ENCODE measurements around the gene BUB3. TPM values are rescaled to one million over a fixed set of nuclear protein-coding genes. Genes with fewer than 3 reads are reported as not detected.

BUB3 gene
- total RNA-seq, 1 experiment from 2014 or later = 180 TPM

DNA sequence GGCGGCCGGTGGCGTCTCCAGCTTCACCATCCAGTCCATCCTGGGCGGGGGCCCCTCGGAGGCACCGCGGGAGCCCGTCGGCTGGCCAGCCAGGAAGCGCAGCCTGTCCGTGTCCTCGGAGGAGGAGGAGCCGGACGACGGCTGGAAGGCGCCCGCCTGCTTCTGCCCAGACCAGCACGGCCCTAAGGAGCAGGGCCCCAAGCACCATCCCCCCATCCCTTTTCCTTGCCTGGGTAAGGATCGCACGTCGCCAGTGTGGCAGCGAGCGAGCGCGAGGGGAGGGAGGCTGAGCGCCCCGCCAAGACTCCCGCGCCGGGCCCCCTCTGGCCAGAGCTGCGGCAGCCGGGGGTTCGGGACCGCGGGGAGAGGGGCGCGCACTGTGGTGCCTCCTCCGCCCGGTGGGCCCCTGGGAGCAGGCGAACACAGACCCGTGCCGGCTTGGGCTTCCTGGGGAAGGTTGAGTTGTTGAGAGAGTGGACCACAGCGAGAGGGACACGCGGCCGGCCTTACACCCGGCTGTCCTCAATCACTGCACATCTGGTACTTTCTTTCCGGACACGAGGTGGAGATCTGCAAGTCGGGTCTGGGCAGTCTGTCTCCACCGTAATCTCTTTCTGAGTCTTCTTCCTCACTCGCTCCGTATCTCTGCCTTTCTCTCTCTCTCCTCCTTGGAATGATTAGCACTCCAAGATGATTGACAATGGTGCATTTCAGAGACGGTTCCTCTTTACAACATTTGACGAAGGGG, 5.6 kb upstream of the BUB3 start (continued):
- TF ChIP-seq KAT7 (CRISPR knock-in tag; IDR thresholded peaks at IDR 0.05; ENCODE audit: borderline replicate concordance) (0 out of 2 replicates have a peak, but pooled peaks have one; percentile 4), ZNF121 (CRISPR knock-in tag; IDR thresholded peaks at IDR 0.05) (peak; percentile 90), ELF4 (CRISPR knock-in tag; IDR thresholded peaks at IDR 0.05; ENCODE audit: low read depth) (no peak), ETV6 (CRISPR knock-in tag; IDR thresholded peaks at IDR 0.05) (no peak), NFATC4 (CRISPR knock-in tag; IDR thresholded peaks at IDR 0.05) (no peak), FOXJ3 (CRISPR knock-in tag; IDR thresholded peaks at IDR 0.05; ENCODE audit: borderline replicate concordance) (no peak), SP1 (CRISPR knock-in tag; conservative IDR thresholded peaks at IDR 0.05) (no peak), SOX15 (CRISPR knock-in tag; IDR thresholded peaks at IDR 0.05) (no peak), RORB (CRISPR knock-in tag; IDR thresholded peaks at IDR 0.05) (no peak), EMX1 (CRISPR knock-in tag; IDR thresholded peaks at IDR 0.05) (no peak), ZNF416 (CRISPR knock-in tag; IDR thresholded peaks at IDR 0.05) (no peak), OVOL2 (CRISPR knock-in tag; IDR thresholded peaks at IDR 0.05; ENCODE audit: borderline replicate concordance) (no peak), MYBL2 (CRISPR knock-in tag; IDR thresholded peaks at IDR 0.05) (no peak), NFYB (CRISPR knock-in tag; conservative IDR thresholded peaks at IDR 0.05; ENCODE audit: low read depth) (no peak), ZNF423 (CRISPR knock-in tag; IDR thresholded peaks at IDR 0.05) (no peak), TEAD1 (CRISPR knock-in tag; IDR thresholded peaks at IDR 0.05) (no peak), FOXP1 (CRISPR knock-in tag; IDR thresholded peaks at IDR 0.05; ENCODE audit: borderline replicate concordance) (no peak)
- TF ChIP-seq, protein P1, sequence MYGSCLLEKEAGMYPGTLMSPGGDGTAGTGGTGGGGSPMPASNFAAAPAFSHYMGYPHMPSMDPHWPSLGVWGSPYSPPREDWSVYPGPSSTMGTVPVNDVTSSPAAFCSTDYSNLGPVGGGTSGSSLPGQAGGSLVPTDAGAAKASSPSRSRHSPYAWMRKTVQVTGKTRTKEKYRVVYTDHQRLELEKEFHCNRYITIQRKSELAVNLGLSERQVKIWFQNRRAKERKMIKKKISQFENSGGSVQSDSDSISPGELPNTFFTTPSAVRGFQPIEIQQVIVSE (CRISPR knock-in tag; IDR thresholded peaks at IDR 0.05; ENCODE audit: borderline replicate concordance) = no peak
- TF ChIP-seq, protein P2, sequence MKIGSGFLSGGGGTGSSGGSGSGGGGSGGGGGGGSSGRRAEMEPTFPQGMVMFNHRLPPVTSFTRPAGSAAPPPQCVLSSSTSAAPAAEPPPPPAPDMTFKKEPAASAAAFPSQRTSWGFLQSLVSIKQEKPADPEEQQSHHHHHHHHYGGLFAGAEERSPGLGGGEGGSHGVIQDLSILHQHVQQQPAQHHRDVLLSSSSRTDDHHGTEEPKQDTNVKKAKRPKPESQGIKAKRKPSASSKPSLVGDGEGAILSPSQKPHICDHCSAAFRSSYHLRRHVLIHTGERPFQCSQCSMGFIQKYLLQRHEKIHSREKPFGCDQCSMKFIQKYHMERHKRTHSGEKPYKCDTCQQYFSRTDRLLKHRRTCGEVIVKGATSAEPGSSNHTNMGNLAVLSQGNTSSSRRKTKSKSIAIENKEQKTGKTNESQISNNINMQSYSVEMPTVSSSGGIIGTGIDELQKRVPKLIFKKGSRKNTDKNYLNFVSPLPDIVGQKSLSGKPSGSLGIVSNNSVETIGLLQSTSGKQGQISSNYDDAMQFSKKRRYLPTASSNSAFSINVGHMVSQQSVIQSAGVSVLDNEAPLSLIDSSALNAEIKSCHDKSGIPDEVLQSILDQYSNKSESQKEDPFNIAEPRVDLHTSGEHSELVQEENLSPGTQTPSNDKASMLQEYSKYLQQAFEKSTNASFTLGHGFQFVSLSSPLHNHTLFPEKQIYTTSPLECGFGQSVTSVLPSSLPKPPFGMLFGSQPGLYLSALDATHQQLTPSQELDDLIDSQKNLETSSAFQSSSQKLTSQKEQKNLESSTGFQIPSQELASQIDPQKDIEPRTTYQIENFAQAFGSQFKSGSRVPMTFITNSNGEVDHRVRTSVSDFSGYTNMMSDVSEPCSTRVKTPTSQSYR (CRISPR knock-in tag; IDR thresholded peaks at IDR 0.05) = no peak
- TF ChIP-seq, protein P3, sequence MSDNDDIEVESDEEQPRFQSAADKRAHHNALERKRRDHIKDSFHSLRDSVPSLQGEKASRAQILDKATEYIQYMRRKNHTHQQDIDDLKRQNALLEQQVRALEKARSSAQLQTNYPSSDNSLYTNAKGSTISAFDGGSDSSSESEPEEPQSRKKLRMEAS (CRISPR knock-in tag; IDR thresholded peaks at IDR 0.05) = no peak
- TF ChIP-seq, protein P4, sequence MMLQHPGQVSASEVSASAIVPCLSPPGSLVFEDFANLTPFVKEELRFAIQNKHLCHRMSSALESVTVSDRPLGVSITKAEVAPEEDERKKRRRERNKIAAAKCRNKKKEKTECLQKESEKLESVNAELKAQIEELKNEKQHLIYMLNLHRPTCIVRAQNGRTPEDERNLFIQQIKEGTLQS (CRISPR knock-in tag; conservative IDR thresholded peaks at IDR 0.05) = no peak
- TF ChIP-seq, protein P5, sequence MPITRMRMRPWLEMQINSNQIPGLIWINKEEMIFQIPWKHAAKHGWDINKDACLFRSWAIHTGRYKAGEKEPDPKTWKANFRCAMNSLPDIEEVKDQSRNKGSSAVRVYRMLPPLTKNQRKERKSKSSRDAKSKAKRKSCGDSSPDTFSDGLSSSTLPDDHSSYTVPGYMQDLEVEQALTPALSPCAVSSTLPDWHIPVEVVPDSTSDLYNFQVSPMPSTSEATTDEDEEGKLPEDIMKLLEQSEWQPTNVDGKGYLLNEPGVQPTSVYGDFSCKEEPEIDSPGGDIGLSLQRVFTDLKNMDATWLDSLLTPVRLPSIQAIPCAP (CRISPR knock-in tag; IDR thresholded peaks at IDR 0.05) = no peak
- TF ChIP-seq, protein P6, sequence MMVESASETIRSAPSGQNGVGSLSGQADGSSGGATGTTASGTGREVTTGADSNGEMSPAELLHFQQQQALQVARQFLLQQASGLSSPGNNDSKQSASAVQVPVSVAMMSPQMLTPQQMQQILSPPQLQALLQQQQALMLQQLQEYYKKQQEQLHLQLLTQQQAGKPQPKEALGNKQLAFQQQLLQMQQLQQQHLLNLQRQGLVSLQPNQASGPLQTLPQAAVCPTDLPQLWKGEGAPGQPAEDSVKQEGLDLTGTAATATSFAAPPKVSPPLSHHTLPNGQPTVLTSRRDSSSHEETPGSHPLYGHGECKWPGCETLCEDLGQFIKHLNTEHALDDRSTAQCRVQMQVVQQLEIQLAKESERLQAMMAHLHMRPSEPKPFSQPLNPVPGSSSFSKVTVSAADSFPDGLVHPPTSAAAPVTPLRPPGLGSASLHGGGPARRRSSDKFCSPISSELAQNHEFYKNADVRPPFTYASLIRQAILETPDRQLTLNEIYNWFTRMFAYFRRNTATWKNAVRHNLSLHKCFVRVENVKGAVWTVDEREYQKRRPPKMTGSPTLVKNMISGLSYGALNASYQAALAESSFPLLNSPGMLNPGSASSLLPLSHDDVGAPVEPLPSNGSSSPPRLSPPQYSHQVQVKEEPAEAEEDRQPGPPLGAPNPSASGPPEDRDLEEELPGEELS (CRISPR knock-in tag; IDR thresholded peaks at IDR 0.05) = peak; percentile 15; the same call in 1 of the 2 replicates
- TF ChIP-seq, protein P7, sequence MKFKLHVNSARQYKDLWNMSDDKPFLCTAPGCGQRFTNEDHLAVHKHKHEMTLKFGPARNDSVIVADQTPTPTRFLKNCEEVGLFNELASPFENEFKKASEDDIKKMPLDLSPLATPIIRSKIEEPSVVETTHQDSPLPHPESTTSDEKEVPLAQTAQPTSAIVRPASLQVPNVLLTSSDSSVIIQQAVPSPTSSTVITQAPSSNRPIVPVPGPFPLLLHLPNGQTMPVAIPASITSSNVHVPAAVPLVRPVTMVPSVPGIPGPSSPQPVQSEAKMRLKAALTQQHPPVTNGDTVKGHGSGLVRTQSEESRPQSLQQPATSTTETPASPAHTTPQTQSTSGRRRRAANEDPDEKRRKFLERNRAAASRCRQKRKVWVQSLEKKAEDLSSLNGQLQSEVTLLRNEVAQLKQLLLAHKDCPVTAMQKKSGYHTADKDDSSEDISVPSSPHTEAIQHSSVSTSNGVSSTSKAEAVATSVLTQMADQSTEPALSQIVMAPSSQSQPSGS (CRISPR knock-in tag; IDR thresholded peaks at IDR 0.05; ENCODE audit: borderline replicate concordance, low read depth) = no peak
- TF ChIP-seq, protein P8, sequence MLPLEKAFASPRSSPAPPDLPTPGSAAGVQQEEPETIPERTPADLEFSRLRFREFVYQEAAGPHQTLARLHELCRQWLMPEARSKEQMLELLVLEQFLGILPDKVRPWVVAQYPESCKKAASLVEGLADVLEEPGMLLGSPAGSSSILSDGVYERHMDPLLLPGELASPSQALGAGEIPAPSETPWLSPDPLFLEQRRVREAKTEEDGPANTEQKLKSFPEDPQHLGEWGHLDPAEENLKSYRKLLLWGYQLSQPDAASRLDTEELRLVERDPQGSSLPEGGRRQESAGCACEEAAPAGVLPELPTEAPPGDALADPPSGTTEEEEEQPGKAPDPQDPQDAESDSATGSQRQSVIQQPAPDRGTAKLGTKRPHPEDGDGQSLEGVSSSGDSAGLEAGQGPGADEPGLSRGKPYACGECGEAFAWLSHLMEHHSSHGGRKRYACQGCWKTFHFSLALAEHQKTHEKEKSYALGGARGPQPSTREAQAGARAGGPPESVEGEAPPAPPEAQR (CRISPR knock-in tag; IDR thresholded peaks at IDR 0.05) = no peak
- TF ChIP-seq, protein P9, sequence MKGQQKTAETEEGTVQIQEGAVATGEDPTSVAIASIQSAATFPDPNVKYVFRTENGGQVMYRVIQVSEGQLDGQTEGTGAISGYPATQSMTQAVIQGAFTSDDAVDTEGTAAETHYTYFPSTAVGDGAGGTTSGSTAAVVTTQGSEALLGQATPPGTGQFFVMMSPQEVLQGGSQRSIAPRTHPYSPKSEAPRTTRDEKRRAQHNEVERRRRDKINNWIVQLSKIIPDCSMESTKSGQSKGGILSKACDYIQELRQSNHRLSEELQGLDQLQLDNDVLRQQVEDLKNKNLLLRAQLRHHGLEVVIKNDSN (CRISPR knock-in tag; IDR thresholded peaks at IDR 0.05) = no peak
- TF ChIP-seq, protein P10, sequence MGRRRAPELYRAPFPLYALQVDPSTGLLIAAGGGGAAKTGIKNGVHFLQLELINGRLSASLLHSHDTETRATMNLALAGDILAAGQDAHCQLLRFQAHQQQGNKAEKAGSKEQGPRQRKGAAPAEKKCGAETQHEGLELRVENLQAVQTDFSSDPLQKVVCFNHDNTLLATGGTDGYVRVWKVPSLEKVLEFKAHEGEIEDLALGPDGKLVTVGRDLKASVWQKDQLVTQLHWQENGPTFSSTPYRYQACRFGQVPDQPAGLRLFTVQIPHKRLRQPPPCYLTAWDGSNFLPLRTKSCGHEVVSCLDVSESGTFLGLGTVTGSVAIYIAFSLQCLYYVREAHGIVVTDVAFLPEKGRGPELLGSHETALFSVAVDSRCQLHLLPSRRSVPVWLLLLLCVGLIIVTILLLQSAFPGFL (CRISPR knock-in tag; IDR thresholded peaks at IDR 0.05; ENCODE audit: borderline replicate concordance) = no peak
